GM23248 (cell line): ENCODE measurements around the gene OLFML1. TPM values are rescaled to one million over a fixed set of nuclear protein-coding genes. Genes with fewer than 3 reads are reported as not detected.

Experiments used
- DNase-seq: peaks from one replicate; pipeline ENCODE4 v3.0.0-alpha.2; 2015
- H2AFZ ChIP-seq: fragments of 200-600 bp; sonication (generic); 2 replicates; pipeline ENCODE4 v1.6.1; 2016; ENCODE audit warnings: antibody characterized with exemption
- H3F3A ChIP-seq: fragments of 200-600 bp; sonication (generic); 2 replicates; pipeline ENCODE4 v1.6.1; 2016; ENCODE audit warnings: mild to moderate bottlenecking, antibody characterized with exemption, mixed run types; ENCODE audit not compliant: insufficient read depth
- H3K27ac ChIP-seq: fragments of 200-600 bp; sonication (generic); 2 replicates; pipeline ENCODE4 v1.5.1; 2016; ENCODE audit warnings: mild to moderate bottlenecking
- H3K27me3 ChIP-seq: fragments of 200-600 bp; sonication (generic); replicated peaks from 2 replicates; pipeline ENCODE4 v1.6.1; 2016; ENCODE audit warnings: mild to moderate bottlenecking; ENCODE audit not compliant: insufficient read depth
- H3K36me3 ChIP-seq: fragments of 200-600 bp; sonication (generic); 2 replicates; pipeline ENCODE4 v1.6.1; 2016; ENCODE audit warnings: low read depth, mild to moderate bottlenecking
- H3K4me1 ChIP-seq: fragments of 200-600 bp; sonication (generic); 2 replicates; pipeline ENCODE4 v1.6.1; 2016; ENCODE audit warnings: mild to moderate bottlenecking; ENCODE audit not compliant: insufficient read depth
- H3K4me2 ChIP-seq: fragments of 200-600 bp; sonication (generic); one replicate; pipeline ENCODE4 v1.6.1; 2016; ENCODE audit warnings: mild to moderate bottlenecking; ENCODE audit not compliant: unreplicated experiment
- H3K4me3 ChIP-seq: fragments of 200-600 bp; sonication (generic); 2 replicates; pipeline ENCODE4 v1.5.1; 2016; ENCODE audit warnings: mild to moderate bottlenecking
- H3K79me2 ChIP-seq: fragments of 200-600 bp; sonication (generic); 2 replicates; pipeline ENCODE4 v1.6.1; 2016; ENCODE audit warnings: mild to moderate bottlenecking; ENCODE audit not compliant: insufficient read depth
- H3K9ac ChIP-seq: fragments of 200-600 bp; sonication (generic); 2 replicates; pipeline ENCODE4 v1.6.1; 2016; ENCODE audit warnings: mild to moderate bottlenecking
- H3K9me2 ChIP-seq: fragments of 200-600 bp; sonication (generic); 2 replicates; pipeline ENCODE4 v1.6.1; 2016; ENCODE audit warnings: mixed run types, mild to moderate bottlenecking, moderate library complexity; ENCODE audit not compliant: insufficient read depth
- H3K9me3 ChIP-seq: fragments of 200-600 bp; sonication (generic); one replicate; pipeline ENCODE4 v1.6.1; 2017; ENCODE audit warnings: low read depth
- H4K20me1 ChIP-seq: fragments of 200-600 bp; sonication (generic); 2 replicates; pipeline ENCODE4 v1.6.0; 2016; ENCODE audit not compliant: insufficient read depth
- EZH2 ChIP-seq: fragments of 200-600 bp; sonication (generic); IDR thresholded peaks from 2 replicates; pipeline ENCODE4 v1.6.1; 2018; ENCODE audit warnings: antibody characterized with exemption, mild to moderate bottlenecking; ENCODE audit not compliant: insufficient read depth, poor library complexity, severe bottlenecking
- EZH2phosphoT487 ChIP-seq: fragments of 200-600 bp; sonication (generic); IDR thresholded peaks from 2 replicates; pipeline ENCODE4 v1.6.1; 2018; ENCODE audit warnings: antibody characterized with exemption, moderate library complexity, mild to moderate bottlenecking, low read depth; ENCODE audit not compliant: insufficient read depth
- WGBS, 2 experiments: methylation state at CpG; one replicate each; pipeline ENCODE4 v1.1.6; 2015 to 2017; ENCODE audit warnings: low lambda C conversion rate in 2 of 2, low coverage in 1 of 2; ENCODE audit errors: missing lambda C conversion rate in 2 of 2; 5-methylcytosine and 5-hydroxymethylcytosine counted together
- in situ Hi-C: fragments of 300-500 bp; cut with MboI; formaldehyde crosslinking; loops from 2 replicates; pipeline ENCODE4 v1.15.0; 2020
- polyA plus RNA-seq: library from polyadenylated mRNA; unstranded; fragments of >200 nt; fragmentation: Nextera tagmentation; extraction: Ambion mirVana; gene quantifications from 2 replicates; pipeline ENCODE4 v1.2.1, GENCODE V29; 2016
- total RNA-seq: library from RNA; depleted of rRNA; stranded (reverse); fragments of >200 nt; shearing (Covaris generic); gene quantifications from 2 replicates; pipeline ENCODE4 v1.2.3, GENCODE V29; 2014

The OLFML1 gene
- total and polyA plus RNA-seq, 2 experiments from 2014 or later, result 0.32 to 0.53 TPM

GRCh38 chr11:7524462-7525235 lies 39.3 kb downstream of the OLFML1 start:
- Histone ChIP-seq H3F3A (no peaks in the 10 kb centered on the region), H3K9me3 (no peaks in the 10 kb centered on the region), H3K79me2 (no peaks in the 10 kb centered on the region), H4K20me1 (no peaks in the 10 kb centered on the region), H3K4me3 (peak overlapping the region; percentile 29; the same call in 1 of the 2 replicates), H3K4me2 (no peak overlapping the region), H3K27ac (no peak overlapping the region), H3K9me2 (no peaks in the 10 kb centered on the region), H3K36me3 (no peaks in the 10 kb centered on the region), H3K27me3 (no peaks in the 10 kb centered on the region), H2AFZ (no peak overlapping the region), H3K4me1 (no peaks in the 10 kb centered on the region), H3K9ac (no peak overlapping the region)
- DNase-seq, result no peak
- in situ Hi-C loops, result no loop called here
- no peak for TF ChIP-seq EZH2
- no peak for TF ChIP-seq EZH2phosphoT487
- 54 to 66% methylated on average over 5 to 6 of the region's 6 CpGs for WGBS, 2 experiments

GRCh38 chr11:7525424-7525823 lies 40.1 kb downstream of the OLFML1 start:
- H3K27ac ChIP-seq, result no peak overlapping the region
- H3K9me2 ChIP-seq, result no peaks in the 10 kb centered on the region
- 92 to 95% methylated on average over 4 of the region's 4 CpGs for WGBS, 2 experiments
- no peaks in the 10 kb centered on the region for H3K36me3 ChIP-seq
- no peaks in the 10 kb centered on the region for H3K27me3 ChIP-seq
- no peaks in the 10 kb centered on the region for H3K9me3 ChIP-seq
- TF ChIP-seq EZH2, result no peak
- no peak for TF ChIP-seq EZH2phosphoT487
- H2AFZ ChIP-seq, result no peak overlapping the region
- H3K9ac ChIP-seq, result no peak overlapping the region
- H3K79me2 ChIP-seq, result no peaks in the 10 kb centered on the region
- H3K4me3 ChIP-seq, result no peak overlapping the region
- H4K20me1 ChIP-seq, result no peaks in the 10 kb centered on the region
- no peak for DNase-seq
- no peaks in the 10 kb centered on the region for H3K4me1 ChIP-seq
- H3F3A ChIP-seq, result no peaks in the 10 kb centered on the region
- H3K4me2 ChIP-seq, result no peak overlapping the region
- in situ Hi-C loops, result no loop called here

GRCh38 chr11:7527029-7527428 lies 41.7 kb downstream of the OLFML1 start:
- no peak overlapping the region for H3K27ac ChIP-seq
- WGBS, 2 experiments, result 13 to 14% methylated on average over 1 of the region's 1 CpG
- no peaks in the 10 kb centered on the region for H3K27me3 ChIP-seq
- H3K9me3 ChIP-seq, result no peaks in the 10 kb centered on the region
- in situ Hi-C loops, result no loop called here
- H3K4me2 ChIP-seq, result no peak overlapping the region
- H2AFZ ChIP-seq, result no peak overlapping the region
- no peaks in the 10 kb centered on the region for H3K9me2 ChIP-seq
- TF ChIP-seq EZH2phosphoT487 (no peak), EZH2 (no peak)
- no peaks in the 10 kb centered on the region for H3F3A ChIP-seq
- no peaks in the 10 kb centered on the region for H3K4me1 ChIP-seq
- no peak overlapping the region for H3K4me3 ChIP-seq
- DNase-seq, result no peak
- H3K36me3 ChIP-seq, result no peaks in the 10 kb centered on the region
- no peaks in the 10 kb centered on the region for H3K79me2 ChIP-seq
- H3K9ac ChIP-seq, result no peak overlapping the region
- H4K20me1 ChIP-seq, result no peaks in the 10 kb centered on the region

GRCh38 chr11:7528514-7529049 lies 43.3 kb downstream of the OLFML1 start:
- Histone ChIP-seq H3K79me2 (no peaks in the 10 kb centered on the region), H3K27ac (no peak overlapping the region), H4K20me1 (no peaks in the 10 kb centered on the region), H3K4me2 (no peak overlapping the region), H3K27me3 (no peaks in the 10 kb centered on the region), H3K36me3 (no peaks in the 10 kb centered on the region), H3K9me2 (no peaks in the 10 kb centered on the region), H3K9ac (no peak overlapping the region), H3F3A (no peaks in the 10 kb centered on the region), H3K9me3 (no peaks in the 10 kb centered on the region), H2AFZ (no peak overlapping the region), H3K4me1 (no peaks in the 10 kb centered on the region), H3K4me3 (no peak overlapping the region)
- DNase-seq, result no peak
- TF ChIP-seq EZH2, result no peak
- no peak for TF ChIP-seq EZH2phosphoT487
- in situ Hi-C loops, result no loop called here
- WGBS, 2 experiments, result 70 to 75% methylated on average over 4 of the region's 4 CpGs
